KMS-11 (cell line): ENCODE data around the gene ANXA1.

Experiments used
- H2AFZ ChIP-seq: fragments of 200-600 bp; sonication (generic); 2 replicates; pipeline ENCODE4 v1.6.1; 2016; ENCODE audit warnings: antibody characterized with exemption, mixed run types, low read depth
- H3K27ac ChIP-seq: fragments of 200-600 bp; sonication (generic); 2 replicates; pipeline ENCODE4 v1.6.1; 2016; ENCODE audit warnings: mild to moderate bottlenecking, mixed run types
- H3K27me3 ChIP-seq: fragments of 200-600 bp; sonication (generic); 2 replicates; pipeline ENCODE4 v1.6.1; 2017; ENCODE audit warnings: mild to moderate bottlenecking, low read depth, mixed run types, moderate library complexity; ENCODE audit not compliant: insufficient read depth
- H3K36me3 ChIP-seq: fragments of 200-600 bp; sonication (generic); 2 replicates; pipeline ENCODE4 v1.6.1; 2017; ENCODE audit warnings: mild to moderate bottlenecking, mixed run types; ENCODE audit not compliant: insufficient read depth
- H3K4me1 ChIP-seq: fragments of 200-600 bp; sonication (generic); 2 replicates; pipeline ENCODE4 v1.6.1; 2016; ENCODE audit warnings: mild to moderate bottlenecking, low read depth, mixed run types; ENCODE audit not compliant: poor library complexity, severe bottlenecking
- H3K4me2 ChIP-seq: fragments of 200-600 bp; sonication (generic); 2 replicates; pipeline ENCODE4 v1.7.0; 2016; ENCODE audit warnings: mild to moderate bottlenecking, mixed run types
- H3K4me3 ChIP-seq: fragments of 200-600 bp; sonication (generic); IDR thresholded peaks from 2 replicates; pipeline ENCODE4 v1.6.1; 2017; ENCODE audit warnings: low read depth, low read length, mixed read lengths; ENCODE audit not compliant: insufficient read depth
- H3K79me2 ChIP-seq: fragments of 200-600 bp; sonication (generic); 2 replicates; pipeline ENCODE4 v1.6.1; 2016; ENCODE audit warnings: low read depth, mixed run types; ENCODE audit not compliant: insufficient read depth
- H3K9ac ChIP-seq: fragments of 200-600 bp; sonication (generic); 2 replicates; pipeline ENCODE4 v1.6.1; 2016; ENCODE audit warnings: mild to moderate bottlenecking, mixed run types
- H4K20me1 ChIP-seq: fragments of 200-600 bp; sonication (generic); 2 replicates; pipeline ENCODE4 v1.6.1; 2016; ENCODE audit warnings: mild to moderate bottlenecking, mixed run types; ENCODE audit not compliant: insufficient read depth
- CTCF ChIP-seq: fragments of 200-600 bp; sonication (generic); conservative IDR thresholded peaks from 2 replicates; pipeline ENCODE4 v1.6.1; 2017; ENCODE audit warnings: low read depth, mild to moderate bottlenecking, antibody characterized with exemption, low read length, moderate library complexity, mixed read lengths

The ANXA1 gene

GRCh38 chr9:73133921-73134407 lies 17.7 kb upstream of the ANXA1 start:
- Histone ChIP-seq H3K27me3 (no peaks in the 10 kb centered on the region), H4K20me1 (no peaks in the 10 kb centered on the region), H3K4me1 (peaks cover 40% of the 10 kb centered on the region), H3K9ac (peak overlapping the region; percentile 5; the same call in 1 of the 2 replicates), H2AFZ (peak overlapping the region; percentile 45), H3K79me2 (no peaks in the 10 kb centered on the region), H3K27ac (peak overlapping the region; percentile 94), H3K4me3 (no peak overlapping the region), H3K4me2 (peak overlapping the region; percentile 99), H3K36me3 (no peaks in the 10 kb centered on the region)
- TF ChIP-seq CTCF: no peak

- no peaks in the 10 kb centered on the region for H3K36me3 ChIP-seq
- no peak overlapping the region; the same call in 1 of the 2 replicates for H3K9ac ChIP-seq
- H2AFZ ChIP-seq: no peak overlapping the region
- no peak overlapping the region for H3K4me2 ChIP-seq
- no peaks in the 10 kb centered on the region for H4K20me1 ChIP-seq
- H3K4me1 ChIP-seq: peaks cover 40% of the 10 kb centered on the region
- no peaks in the 10 kb centered on the region for H3K27me3 ChIP-seq
- H3K79me2 ChIP-seq: no peaks in the 10 kb centered on the region
- no peak for TF ChIP-seq CTCF
- H3K4me3 ChIP-seq: no peak overlapping the region
- no peak overlapping the region for H3K27ac ChIP-seq
These were observed 16.3 kb upstream of the ANXA1 start for GRCh38 chr9:73135394-73135793.

- TF ChIP-seq CTCF: no peak
These were observed 14.3 kb upstream of the ANXA1 start for GRCh38 chr9:73137286-73137899.

GRCh38 chr9:73137914-73138313 lies 13.8 kb upstream of the ANXA1 start:
- peaks cover 26% of the 10 kb centered on the region for H3K4me1 ChIP-seq

More at GRCh38 chr9:73137286-73137899, 14.3 kb upstream of the ANXA1 start:
- Histone ChIP-seq H3K4me2 (no peak overlapping the region), H3K27ac (no peak overlapping the region), H3K4me3 (no peak overlapping the region), H3K27me3 (no peaks in the 10 kb centered on the region), H2AFZ (no peak overlapping the region), H3K36me3 (no peaks in the 10 kb centered on the region), H3K4me1 (peaks cover 30% of the 10 kb centered on the region), H4K20me1 (no peaks in the 10 kb centered on the region), H3K9ac (no peak overlapping the region), H3K79me2 (no peaks in the 10 kb centered on the region)

More at GRCh38 chr9:73137914-73138313, 13.8 kb upstream of the ANXA1 start:
- no peaks in the 10 kb centered on the region for H3K27me3 ChIP-seq
- H3K4me3 ChIP-seq: no peak overlapping the region
- H4K20me1 ChIP-seq: no peaks in the 10 kb centered on the region
- H3K27ac ChIP-seq: no peak overlapping the region
- H3K79me2 ChIP-seq: no peaks in the 10 kb centered on the region
- H2AFZ ChIP-seq: no peak overlapping the region
- H3K36me3 ChIP-seq: no peaks in the 10 kb centered on the region
- no peak overlapping the region for H3K9ac ChIP-seq
- no peak overlapping the region for H3K4me2 ChIP-seq
- TF ChIP-seq CTCF: no peak
